Endothelial cell of umbilical vein (primary cell): ENCODE results near the gene GAST.

ENCODE experiments used
- CTCF ChIP-seq, 2 donors: IDR thresholded peaks; 1 replicate in 1 of 2; 2 replicates in 1 of 2; pipeline ENCODE4 v1.5.1; 2011; ENCODE audit warnings: low read length in 2 of 2, mild to moderate bottlenecking in 2 of 2, moderate library complexity in 2 of 2, control low read depth in 1 of 2, inconsistent platforms in 1 of 2, low read depth in 1 of 2; ENCODE audit not compliant: insufficient read depth in 1 of 2; ENCODE audit errors: extremely low read depth in 1 of 2
- EZH2 ChIP-seq: IDR thresholded peaks from 2 replicates; pipeline ENCODE4 v1.6.1; 2012; ENCODE audit warnings: borderline replicate concordance, low read depth, mild to moderate bottlenecking, moderate library complexity, low read length, inconsistent platforms; ENCODE audit not compliant: severe bottlenecking
- FOS ChIP-seq: IDR thresholded peaks from 2 replicates; pipeline ENCODE4 v1.6.1; 2011; ENCODE audit warnings: mild to moderate bottlenecking, low read length, moderate library complexity, borderline replicate concordance; ENCODE audit not compliant: insufficient read depth
- POLR2A ChIP-seq: IDR thresholded peaks from 2 replicates; pipeline ENCODE4 v1.6.1; 2012; ENCODE audit warnings: low read depth, mild to moderate bottlenecking, control low read depth, low read length
- POLR2AphosphoS5 ChIP-seq: IDR thresholded peaks from 2 replicates; pipeline ENCODE4 v1.6.1; 2012; ENCODE audit warnings: low read depth, mild to moderate bottlenecking, control low read depth, low read length, moderate library complexity; ENCODE audit not compliant: insufficient read depth

- TF ChIP-seq FOS (no peak), CTCF (IDR thresholded peaks at IDR 0.05; ENCODE audit: extremely low read depth in 1 of 2, insufficient read depth in 1 of 2, low read depth in 1 of 2, low read length in 2 of 2) (no peak), POLR2AphosphoS5 (no peak), POLR2A (no peak), EZH2 (no peak)
These were observed 23.6 kb downstream of the GAST start for GRCh38 chr17:41735744-41736143.
